ENCODE measurements around the gene PTPRR.
"Not testable (repeated sequence)": the region's sequence is repeated elsewhere in the genome, so short reads cannot be mapped to it uniquely, and the experiment has no call there.

Gene PTPRR

GRCh38 chr12:70735197-70735596 lies 185.3 kb downstream of the PTPRR start:
- DNase-seq (ENCODE audit: low read depth, low spot score); H3K27me3 ChIP-seq (ENCODE audit: control insufficient read depth, insufficient read depth, low read length); H3K9me3 ChIP-seq (ENCODE audit: control insufficient read depth, insufficient read depth, low read length); H3K36me3 ChIP-seq (ENCODE audit: control insufficient read depth, insufficient read depth, low read length); H3K4me3 ChIP-seq (ENCODE audit: low read length); H3K4me1 ChIP-seq (ENCODE audit: control insufficient read depth, insufficient read depth, low read length); H3K27ac ChIP-seq (ENCODE audit: low read length): not testable (repeated sequence)
- WGBS (ENCODE audit: insufficient coverage, insufficient read length) = no CpG with 5 or more reads among the region's 3 CpGs

GRCh38 chr12:70733385-70733784 lies 187.2 kb downstream of the PTPRR start:
- H3K27ac ChIP-seq (ENCODE audit: low read length) = no peak overlapping the region
- no peaks in the 10 kb centered on the region for H3K36me3 ChIP-seq (ENCODE audit: control insufficient read depth, insufficient read depth, low read length)
- H3K27me3 ChIP-seq (ENCODE audit: control insufficient read depth, insufficient read depth, low read length) = no peaks in the 10 kb centered on the region
- no CpG with 5 or more reads among the region's 4 CpGs for WGBS (ENCODE audit: insufficient coverage, insufficient read length)
- H3K9me3 ChIP-seq (ENCODE audit: control insufficient read depth, insufficient read depth, low read length) = no peaks in the 10 kb centered on the region
- peak; percentile 73 for DNase-seq (ENCODE audit: low read depth, low spot score)
- no peak overlapping the region for H3K4me3 ChIP-seq (ENCODE audit: low read length)
- no peaks in the 10 kb centered on the region for H3K4me1 ChIP-seq (ENCODE audit: control insufficient read depth, insufficient read depth, low read length)

GRCh38 chr12:70732287-70732686 lies 188.3 kb downstream of the PTPRR start:
- H3K36me3 ChIP-seq (ENCODE audit: control insufficient read depth, insufficient read depth, low read length) = no peaks in the 10 kb centered on the region
- WGBS (ENCODE audit: insufficient coverage, insufficient read length) = no CpG with 5 or more reads among the region's 8 CpGs
- H3K27me3 ChIP-seq (ENCODE audit: control insufficient read depth, insufficient read depth, low read length) = no peaks in the 10 kb centered on the region
- H3K4me3 ChIP-seq (ENCODE audit: low read length) = no peak overlapping the region
- no peak for DNase-seq (ENCODE audit: low read depth, low spot score)
- no peaks in the 10 kb centered on the region for H3K4me1 ChIP-seq (ENCODE audit: control insufficient read depth, insufficient read depth, low read length)
- H3K9me3 ChIP-seq (ENCODE audit: control insufficient read depth, insufficient read depth, low read length) = no peaks in the 10 kb centered on the region
- no peak overlapping the region for H3K27ac ChIP-seq (ENCODE audit: low read length)

GRCh38 chr12:70730675-70731180 lies 189.8 kb downstream of the PTPRR start:
- no peaks in the 10 kb centered on the region for H3K4me1 ChIP-seq (ENCODE audit: control insufficient read depth, insufficient read depth, low read length)
- no peak overlapping the region for H3K4me3 ChIP-seq (ENCODE audit: low read length)
- H3K27ac ChIP-seq (ENCODE audit: low read length) = no peak overlapping the region
- H3K27me3 ChIP-seq (ENCODE audit: control insufficient read depth, insufficient read depth, low read length) = no peaks in the 10 kb centered on the region
- WGBS (ENCODE audit: insufficient coverage, insufficient read length) = no CpG with 5 or more reads among the region's 2 CpGs
- no peaks in the 10 kb centered on the region for H3K9me3 ChIP-seq (ENCODE audit: control insufficient read depth, insufficient read depth, low read length)
- no peak for DNase-seq (ENCODE audit: low read depth, low spot score)
- H3K36me3 ChIP-seq (ENCODE audit: control insufficient read depth, insufficient read depth, low read length) = no peaks in the 10 kb centered on the region

- no CpG with 5 or more reads among the region's 2 CpGs for WGBS (ENCODE audit: insufficient coverage, insufficient read length)
- peak; percentile 39 for DNase-seq (ENCODE audit: low read depth, low spot score)
- no peak overlapping the region for H3K4me3 ChIP-seq (ENCODE audit: low read length)
- H3K4me1 ChIP-seq (ENCODE audit: control insufficient read depth, insufficient read depth, low read length) = no peaks in the 10 kb centered on the region
- no peaks in the 10 kb centered on the region for H3K9me3 ChIP-seq (ENCODE audit: control insufficient read depth, insufficient read depth, low read length)
- H3K27me3 ChIP-seq (ENCODE audit: control insufficient read depth, insufficient read depth, low read length) = no peaks in the 10 kb centered on the region
- no peaks in the 10 kb centered on the region for H3K36me3 ChIP-seq (ENCODE audit: control insufficient read depth, insufficient read depth, low read length)
- H3K27ac ChIP-seq (ENCODE audit: low read length) = no peak overlapping the region
These were observed 196.1 kb downstream of the PTPRR start for GRCh38 chr12:70724444-70724843.

- H3K27ac ChIP-seq (ENCODE audit: low read length) = no peak overlapping the region
- no CpG with 5 or more reads among the region's 6 CpGs for WGBS (ENCODE audit: insufficient coverage, insufficient read length)
These were observed 197.8 kb downstream of the PTPRR start for GRCh38 chr12:70722584-70723343.

GRCh38 chr12:70721656-70722357 lies 198.7 kb downstream of the PTPRR start:
- Histone ChIP-seq H3K9me3 (ENCODE audit: control insufficient read depth, insufficient read depth, low read length) (no peaks in the 10 kb centered on the region; the same call in 1 of the 2 replicates), H3K27me3 (ENCODE audit: control insufficient read depth, insufficient read depth, low read length) (no peaks in the 10 kb centered on the region), H3K4me3 (ENCODE audit: low read length) (no peak overlapping the region), H3K27ac (ENCODE audit: low read length) (no peak overlapping the region), H3K4me1 (ENCODE audit: control insufficient read depth, insufficient read depth, low read length) (no peaks in the 10 kb centered on the region), H3K36me3 (ENCODE audit: control insufficient read depth, insufficient read depth, low read length) (no peaks in the 10 kb centered on the region)
- WGBS (ENCODE audit: insufficient coverage, insufficient read length) = no CpG with 5 or more reads among the region's 11 CpGs
- DNase-seq (ENCODE audit: low read depth, low spot score) = peak; percentile 41

More at GRCh38 chr12:70722584-70723343, 197.8 kb downstream of the PTPRR start:
- DNase-seq (ENCODE audit: low read depth, low spot score) = no peak
- H3K36me3 ChIP-seq (ENCODE audit: control insufficient read depth, insufficient read depth, low read length) = no peaks in the 10 kb centered on the region
- H3K4me1 ChIP-seq (ENCODE audit: control insufficient read depth, insufficient read depth, low read length) = no peaks in the 10 kb centered on the region
- no peaks in the 10 kb centered on the region for H3K27me3 ChIP-seq (ENCODE audit: control insufficient read depth, insufficient read depth, low read length)
- H3K9me3 ChIP-seq (ENCODE audit: control insufficient read depth, insufficient read depth, low read length) = no peaks in the 10 kb centered on the region; the same call in 1 of the 2 replicates
- H3K4me3 ChIP-seq (ENCODE audit: low read length) = no peak overlapping the region

GRCh38 chr12:70721216-70721615 lies 199.3 kb downstream of the PTPRR start:
- Histone ChIP-seq H3K4me3 (ENCODE audit: low read length) (no peak overlapping the region), H3K9me3 (ENCODE audit: control insufficient read depth, insufficient read depth, low read length) (no peaks in the 10 kb centered on the region; the same call in 1 of the 2 replicates), H3K36me3 (ENCODE audit: control insufficient read depth, insufficient read depth, low read length) (no peaks in the 10 kb centered on the region), H3K4me1 (ENCODE audit: control insufficient read depth, insufficient read depth, low read length) (no peaks in the 10 kb centered on the region), H3K27ac (ENCODE audit: low read length) (no peak overlapping the region), H3K27me3 (ENCODE audit: control insufficient read depth, insufficient read depth, low read length) (no peaks in the 10 kb centered on the region)
- no peak for DNase-seq (ENCODE audit: low read depth, low spot score)
- no CpG with 5 or more reads among the region's 3 CpGs for WGBS (ENCODE audit: insufficient coverage, insufficient read length)

- Histone ChIP-seq H3K4me1 (ENCODE audit: control insufficient read depth, insufficient read depth, low read length) (no peaks in the 10 kb centered on the region), H3K27me3 (ENCODE audit: control insufficient read depth, insufficient read depth, low read length) (no peaks in the 10 kb centered on the region), H3K9me3 (ENCODE audit: control insufficient read depth, insufficient read depth, low read length) (no peaks in the 10 kb centered on the region; the same call in 1 of the 2 replicates), H3K4me3 (ENCODE audit: low read length) (no peak overlapping the region), H3K36me3 (ENCODE audit: control insufficient read depth, insufficient read depth, low read length) (no peaks in the 10 kb centered on the region), H3K27ac (ENCODE audit: low read length) (no peak overlapping the region)
- peak; percentile 37 for DNase-seq (ENCODE audit: low read depth, low spot score)
- WGBS (ENCODE audit: insufficient coverage, insufficient read length) = no CpG with 5 or more reads among the region's 19 CpGs
These were observed 200.7 kb downstream of the PTPRR start for GRCh38 chr12:70719672-70720420.

GRCh38 chr12:70719071-70719470 lies 201.5 kb downstream of the PTPRR start:
- H3K36me3 ChIP-seq (ENCODE audit: control insufficient read depth, insufficient read depth, low read length) = no peaks in the 10 kb centered on the region
- H3K4me1 ChIP-seq (ENCODE audit: control insufficient read depth, insufficient read depth, low read length) = peaks cover 2% of the 10 kb centered on the region; the same call in 1 of the 2 replicates
- no peaks in the 10 kb centered on the region for H3K27me3 ChIP-seq (ENCODE audit: control insufficient read depth, insufficient read depth, low read length)
- WGBS (ENCODE audit: insufficient coverage, insufficient read length) = no CpG with 5 or more reads among the region's 12 CpGs
- no peak overlapping the region for H3K4me3 ChIP-seq (ENCODE audit: low read length)
- H3K27ac ChIP-seq (ENCODE audit: low read length) = no peak overlapping the region
- no peaks in the 10 kb centered on the region; the same call in 1 of the 2 replicates for H3K9me3 ChIP-seq (ENCODE audit: control insufficient read depth, insufficient read depth, low read length)
- no peak for DNase-seq (ENCODE audit: low read depth, low spot score)

Data from iPS DF 6.9 (cell line).